ENCODE results near the gene APOL6.

DNA sequence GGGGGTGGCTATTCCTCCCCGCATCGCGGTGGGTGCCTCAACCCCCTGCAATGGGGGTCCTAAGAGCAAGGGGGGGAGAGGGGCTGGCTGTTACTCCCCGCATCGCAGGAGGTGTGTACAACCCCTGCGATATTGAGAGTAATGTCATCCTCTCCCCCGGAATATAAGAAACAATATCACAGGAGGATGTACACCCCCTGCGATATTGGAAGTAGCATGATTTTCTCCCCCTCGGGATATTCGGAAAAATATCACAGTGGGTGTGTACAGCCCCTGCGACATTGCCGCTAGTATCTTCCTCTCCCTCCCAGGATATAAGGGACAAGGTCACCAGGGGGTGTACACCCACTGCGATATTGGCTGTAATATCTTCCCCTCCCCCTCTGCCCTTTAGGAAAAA is 47.0 kb downstream of the APOL6 start:
- TF ChIP-seq POLR2AphosphoS5 (IDR thresholded peaks at IDR 0.05; ENCODE audit: low read depth) (no peak), REST (IDR thresholded peaks at IDR 0.05; ENCODE audit: insufficient replicate concordance, low read depth) (no peak)
- TF ChIP-seq, protein P1, sequence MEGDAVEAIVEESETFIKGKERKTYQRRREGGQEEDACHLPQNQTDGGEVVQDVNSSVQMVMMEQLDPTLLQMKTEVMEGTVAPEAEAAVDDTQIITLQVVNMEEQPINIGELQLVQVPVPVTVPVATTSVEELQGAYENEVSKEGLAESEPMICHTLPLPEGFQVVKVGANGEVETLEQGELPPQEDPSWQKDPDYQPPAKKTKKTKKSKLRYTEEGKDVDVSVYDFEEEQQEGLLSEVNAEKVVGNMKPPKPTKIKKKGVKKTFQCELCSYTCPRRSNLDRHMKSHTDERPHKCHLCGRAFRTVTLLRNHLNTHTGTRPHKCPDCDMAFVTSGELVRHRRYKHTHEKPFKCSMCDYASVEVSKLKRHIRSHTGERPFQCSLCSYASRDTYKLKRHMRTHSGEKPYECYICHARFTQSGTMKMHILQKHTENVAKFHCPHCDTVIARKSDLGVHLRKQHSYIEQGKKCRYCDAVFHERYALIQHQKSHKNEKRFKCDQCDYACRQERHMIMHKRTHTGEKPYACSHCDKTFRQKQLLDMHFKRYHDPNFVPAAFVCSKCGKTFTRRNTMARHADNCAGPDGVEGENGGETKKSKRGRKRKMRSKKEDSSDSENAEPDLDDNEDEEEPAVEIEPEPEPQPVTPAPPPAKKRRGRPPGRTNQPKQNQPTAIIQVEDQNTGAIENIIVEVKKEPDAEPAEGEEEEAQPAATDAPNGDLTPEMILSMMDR (IDR thresholded peaks at IDR 0.05; ENCODE audit: insufficient read depth, low read length), result no peak

Measured in HL-60 (cell line).